ENCODE measurements around the gene NOM1. TPM values are rescaled to one million over a fixed set of nuclear protein-coding genes. Genes with fewer than 3 reads are reported as not detected.

Gene NOM1
- total RNA-seq, 4 donors from 2014 or later: 12.6 to 20.8 (median 16.3) TPM

- H3K27ac ChIP-seq (replicated peaks in 1 of 4): no peak overlapping the region
- no peak overlapping the region for H3K4me3 ChIP-seq
- no peak for TF ChIP-seq CTCF (IDR thresholded peaks at IDR 0.05)
- no peak for TF ChIP-seq EP300 (IDR thresholded peaks at IDR 0.05)
- no peak for TF ChIP-seq POLR2A (IDR thresholded peaks at IDR 0.05; ENCODE audit: low read depth)
- TF ChIP-seq POLR2AphosphoS5 (IDR thresholded peaks at IDR 0.05): no peak
- H3K27me3 ChIP-seq: no peaks in the 10 kb centered on the region
- intact Hi-C loops (cut with DNase I): no loop called here
- no peak for DNase-seq (ENCODE audit: extremely low spot score)
- no peaks in the 10 kb centered on the region for H3K9me3 ChIP-seq
- peaks cover 51 to 77% (median 72%) of the 10 kb centered on the region in 4 donors for H3K36me3 ChIP-seq
- H3K4me1 ChIP-seq: peaks cover 23 to 30% (median 28%) of the 10 kb centered on the region in 4 donors
- WGBS: 76% methylated on average over 2 of the region's 2 CpGs
Observed at GRCh38 chr7:156954941-156955340, 5.4 kb downstream of the NOM1 start.

- no peak for TF ChIP-seq EP300 (IDR thresholded peaks at IDR 0.05)
- TF ChIP-seq POLR2AphosphoS5 (IDR thresholded peaks at IDR 0.05): no peak
- TF ChIP-seq POLR2A (IDR thresholded peaks at IDR 0.05; ENCODE audit: low read depth): no peak
- TF ChIP-seq CTCF (IDR thresholded peaks at IDR 0.05): no peak
- intact Hi-C loops (cut with DNase I): no loop called here
- H3K9me3 ChIP-seq: no peaks in the 10 kb centered on the region
- peaks cover 7 to 12% (median 11%) of the 10 kb centered on the region in 4 donors for H3K4me1 ChIP-seq
- H3K27me3 ChIP-seq: no peaks in the 10 kb centered on the region
- no peak overlapping the region for H3K27ac ChIP-seq (replicated peaks in 1 of 4)
- peaks cover 68 to 94% (median 90%) of the 10 kb centered on the region in 4 donors for H3K36me3 ChIP-seq
- no peak overlapping the region for H3K4me3 ChIP-seq
- no peak for DNase-seq (ENCODE audit: extremely low spot score)
- 89% methylated on average over 2 of the region's 2 CpGs for WGBS
Observed at GRCh38 chr7:156956727-156957126, 7.2 kb downstream of the NOM1 start.

- intact Hi-C loops (cut with DNase I): no loop called here
- TF ChIP-seq POLR2AphosphoS5 (IDR thresholded peaks at IDR 0.05) (no peak), EP300 (IDR thresholded peaks at IDR 0.05) (no peak), CTCF (IDR thresholded peaks at IDR 0.05) (no peak), POLR2A (IDR thresholded peaks at IDR 0.05; ENCODE audit: low read depth) (no peak)
- Histone ChIP-seq H3K4me1 (no peaks in the 10 kb centered on the region), H3K27me3 (no peaks in the 10 kb centered on the region), H3K4me3 (no peak overlapping the region), H3K27ac (replicated peaks in 1 of 4) (no peak overlapping the region), H3K9me3 (no peaks in the 10 kb centered on the region), H3K36me3 (peaks cover 82 to 99% (median 93%) of the 10 kb centered on the region in 4 donors)
- WGBS: 91% methylated on average over 16 of the region's 18 CpGs
- DNase-seq (ENCODE audit: extremely low spot score): no peak
Observed at GRCh38 chr7:156962145-156962544, 12.6 kb downstream of the NOM1 start.

- Histone ChIP-seq H3K27me3 (no peaks in the 10 kb centered on the region), H3K36me3 (peaks cover 81 to 100% (median 97%) of the 10 kb centered on the region in 4 donors), H3K4me3 (no peak overlapping the region), H3K4me1 (no peaks in the 10 kb centered on the region), H3K27ac (replicated peaks in 1 of 4) (no peak overlapping the region), H3K9me3 (no peaks in the 10 kb centered on the region)
- TF ChIP-seq CTCF (IDR thresholded peaks at IDR 0.05) (no peak), POLR2A (IDR thresholded peaks at IDR 0.05; ENCODE audit: low read depth) (no peak), POLR2AphosphoS5 (IDR thresholded peaks at IDR 0.05) (no peak), EP300 (IDR thresholded peaks at IDR 0.05) (no peak)
- WGBS: 96% methylated on average over 16 of the region's 16 CpGs
- intact Hi-C loops (cut with DNase I): no loop called here
- DNase-seq (ENCODE audit: extremely low spot score): no peak
Observed at GRCh38 chr7:156962897-156963296, 13.4 kb downstream of the NOM1 start.

- WGBS: 86% methylated on average over 12 of the region's 12 CpGs
- H3K4me3 ChIP-seq: no peak overlapping the region
- TF ChIP-seq CTCF (IDR thresholded peaks at IDR 0.05) (no peak), POLR2A (IDR thresholded peaks at IDR 0.05; ENCODE audit: low read depth) (no peak), EP300 (IDR thresholded peaks at IDR 0.05) (no peak), POLR2AphosphoS5 (IDR thresholded peaks at IDR 0.05) (no peak)
- DNase-seq (ENCODE audit: extremely low spot score): no peak
- intact Hi-C loops (cut with DNase I): no loop called here
- no peak overlapping the region for H3K27ac ChIP-seq (replicated peaks in 1 of 4)
- H3K4me1 ChIP-seq: no peaks in the 10 kb centered on the region
- peaks cover 80 to 99% (median 96%) of the 10 kb centered on the region in 4 donors for H3K36me3 ChIP-seq
- no peaks in the 10 kb centered on the region for H3K9me3 ChIP-seq
- no peaks in the 10 kb centered on the region for H3K27me3 ChIP-seq
Observed at GRCh38 chr7:156963472-156963871, 14.0 kb downstream of the NOM1 start.

Measured in esophagus muscularis mucosa (tissue), 4 donors.